Measurements from ENCODE around the gene EPHA1. TPM values are rescaled to one million over a fixed set of nuclear protein-coding genes. Genes with fewer than 3 reads are reported as not detected.
"Not testable (repeated sequence)": the region's sequence is repeated elsewhere in the genome, so short reads cannot be mapped to it uniquely, and the experiment has no call there.

EPHA1 gene
- total and polyA plus RNA-seq, 8 donors: 4.7 to 31.9 (median 10.0) TPM

DNA sequence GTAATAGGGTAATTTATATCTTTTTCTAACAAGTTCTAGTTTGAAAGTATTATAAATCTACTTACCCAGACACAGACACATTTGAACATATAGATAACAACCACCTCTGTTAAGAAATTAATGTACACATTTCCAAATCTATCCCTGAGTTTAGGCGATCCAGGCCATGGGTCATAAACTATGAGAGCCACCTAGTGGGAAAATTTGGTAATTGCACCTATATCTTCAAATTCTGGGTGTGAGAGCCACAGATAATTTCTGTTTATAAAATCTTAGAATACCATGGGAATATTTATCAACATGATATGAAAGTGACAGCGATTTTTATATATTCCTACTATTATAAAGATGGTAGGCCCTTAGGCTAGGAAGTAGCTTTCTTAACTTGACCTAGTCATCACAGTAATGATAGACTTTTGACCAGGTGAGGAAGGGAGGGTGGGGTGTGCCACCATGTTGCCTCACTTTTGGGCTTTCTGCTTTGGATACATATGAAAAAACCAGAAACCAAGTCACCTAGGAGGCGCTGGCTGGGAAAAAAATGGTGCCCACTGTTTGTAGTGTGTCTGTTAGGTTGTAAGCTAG is 8.0 kb upstream of the EPHA1 start:
- H3K27ac ChIP-seq: no peak overlapping the region
- H3K36me3 ChIP-seq: no peaks in the 10 kb centered on the region
- intact Hi-C loops (cut with DNase I; ENCODE audit: low total_unique reads): no loop called here
- H3K9me3 ChIP-seq: no peaks in the 10 kb centered on the region
- TF ChIP-seq, protein P1, sequence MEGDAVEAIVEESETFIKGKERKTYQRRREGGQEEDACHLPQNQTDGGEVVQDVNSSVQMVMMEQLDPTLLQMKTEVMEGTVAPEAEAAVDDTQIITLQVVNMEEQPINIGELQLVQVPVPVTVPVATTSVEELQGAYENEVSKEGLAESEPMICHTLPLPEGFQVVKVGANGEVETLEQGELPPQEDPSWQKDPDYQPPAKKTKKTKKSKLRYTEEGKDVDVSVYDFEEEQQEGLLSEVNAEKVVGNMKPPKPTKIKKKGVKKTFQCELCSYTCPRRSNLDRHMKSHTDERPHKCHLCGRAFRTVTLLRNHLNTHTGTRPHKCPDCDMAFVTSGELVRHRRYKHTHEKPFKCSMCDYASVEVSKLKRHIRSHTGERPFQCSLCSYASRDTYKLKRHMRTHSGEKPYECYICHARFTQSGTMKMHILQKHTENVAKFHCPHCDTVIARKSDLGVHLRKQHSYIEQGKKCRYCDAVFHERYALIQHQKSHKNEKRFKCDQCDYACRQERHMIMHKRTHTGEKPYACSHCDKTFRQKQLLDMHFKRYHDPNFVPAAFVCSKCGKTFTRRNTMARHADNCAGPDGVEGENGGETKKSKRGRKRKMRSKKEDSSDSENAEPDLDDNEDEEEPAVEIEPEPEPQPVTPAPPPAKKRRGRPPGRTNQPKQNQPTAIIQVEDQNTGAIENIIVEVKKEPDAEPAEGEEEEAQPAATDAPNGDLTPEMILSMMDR (IDR thresholded peaks at IDR 0.05): peak in 5 of 7 experiments; percentile 35 to 85 (median 60)
- TF ChIP-seq POLR2AphosphoS5 (IDR thresholded peaks at IDR 0.05): no peak
- peak in 1 of 2 donors; percentile 76 for DNase-seq
- H3K27me3 ChIP-seq: no peaks in the 10 kb centered on the region
- peaks cover 0 to 11% (median 2%) of the 10 kb centered on the region in 4 donors for H3K4me1 ChIP-seq
- WGBS, 5 donors: 1 to 3% (median 2%) methylated on average over 3 of the region's 3 CpGs
- H3K4me3 ChIP-seq: no peak overlapping the region

- TF ChIP-seq EP300 (IDR thresholded peaks at IDR 0.05): no peak
- TF ChIP-seq, protein P1 (IDR thresholded peaks at IDR 0.05): no peak
- TF ChIP-seq POLR2AphosphoS5 (IDR thresholded peaks at IDR 0.05): peak in 1 of 3 donors; percentile 20
- Histone ChIP-seq H3K9me3 (no peaks in the 10 kb centered on the region), H3K27ac (no peak overlapping the region), H3K4me1 (peaks cover 0 to 12% (median 5%) of the 10 kb centered on the region in 4 donors), H3K27me3 (no peaks in the 10 kb centered on the region), H3K36me3 (no peaks in the 10 kb centered on the region), H3K4me3 (no peak overlapping the region)
- intact Hi-C loops (cut with DNase I; ENCODE audit: low total_unique reads): no loop called here
- no peak for DNase-seq
- 40 to 62% (median 48%) methylated on average over 8 of the region's 8 CpGs for WGBS, 5 donors
These were observed 7.2 kb upstream of the EPHA1 start for GRCh38 chr7:143415742-143416397.

DNA sequence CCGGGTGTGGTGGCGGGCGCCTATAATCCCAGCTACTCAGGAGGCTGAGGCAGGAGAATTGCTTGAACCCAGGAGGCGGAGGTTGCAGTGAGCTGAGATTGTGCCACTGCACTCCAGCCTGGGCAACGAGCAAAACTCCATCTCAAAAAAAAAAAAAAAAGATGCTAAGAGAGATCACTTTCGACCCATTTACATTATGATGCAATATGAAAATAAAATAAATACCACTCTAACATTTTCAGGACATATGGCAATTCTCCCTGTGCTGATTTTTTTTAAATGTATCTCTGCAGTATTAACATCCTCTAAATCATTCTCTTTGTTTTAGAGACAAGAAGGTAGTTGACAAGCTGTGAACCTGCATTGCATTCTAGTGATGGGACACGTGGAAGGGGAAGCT is 6.6 kb upstream of the EPHA1 start:
- DNase-seq; intact Hi-C loops (cut with DNase I; ENCODE audit: low total_unique reads); H3K4me3 ChIP-seq; H3K27me3 ChIP-seq; H3K36me3 ChIP-seq; H3K9me3 ChIP-seq; H3K27ac ChIP-seq: not testable (repeated sequence)
- WGBS, 5 donors: 71 to 78% (median 76%) methylated on average over 7 of the region's 7 CpGs
- peaks cover 0 to 19% (median 8%) of the 10 kb centered on the region in 4 donors for H3K4me1 ChIP-seq

DNA sequence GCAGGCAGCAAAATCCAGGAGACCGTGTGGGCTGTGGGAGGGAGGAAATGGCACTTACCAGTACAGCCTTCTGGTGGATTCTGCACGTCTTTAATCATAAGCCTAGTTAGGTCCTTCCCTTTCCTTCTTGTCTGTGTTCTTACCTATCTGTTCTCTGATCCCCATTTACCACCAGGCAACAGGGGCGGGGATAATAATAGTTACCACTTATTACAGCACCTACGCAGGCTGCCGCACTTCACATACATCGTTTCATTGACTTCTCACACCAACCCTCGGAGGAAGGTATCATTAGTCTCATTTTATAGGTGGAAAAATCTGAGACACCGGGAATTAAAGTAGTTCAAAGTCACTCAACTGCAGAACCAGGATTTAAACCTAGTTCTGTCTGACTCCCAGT is 4.5 kb upstream of the EPHA1 start:
- intact Hi-C loops (cut with DNase I; ENCODE audit: low total_unique reads): loop anchor here (5.0 kb wide), 1 partner anchor 36 kb away; no protein-coding TSS in a partner anchor
- no peaks in the 10 kb centered on the region for H3K9me3 ChIP-seq
- no peak overlapping the region for H3K4me3 ChIP-seq
- WGBS, 5 donors: 72 to 95% (median 86%) methylated on average over 8 of the region's 8 CpGs
- no peaks in the 10 kb centered on the region for H3K27me3 ChIP-seq
- H3K27ac ChIP-seq: no peak overlapping the region
- TF ChIP-seq, protein P1 (IDR thresholded peaks at IDR 0.05): no peak
- TF ChIP-seq POLR2AphosphoS5 (IDR thresholded peaks at IDR 0.05): no peak
- TF ChIP-seq EP300 (IDR thresholded peaks at IDR 0.05): no peak
- no peak for TF ChIP-seq POLR2A (IDR thresholded peaks at IDR 0.05)
- peaks cover 9 to 39% (median 25%) of the 10 kb centered on the region in 4 donors for H3K4me1 ChIP-seq
- no peak for DNase-seq
- H3K36me3 ChIP-seq: no peaks in the 10 kb centered on the region
